Glutamatergic neuron (in vitro differentiated cells): Measurements from ENCODE around the gene APOC4. TPM values are rescaled to one million over a fixed set of nuclear protein-coding genes. Genes with fewer than 3 reads are reported as not detected.

Experiments used
- DNase-seq: peaks from one replicate; pipeline ENCODE4 v3.0.0; 2022
- H3K27ac Mint-ChIP-seq: one replicate; pipeline ENCODE4 v1.8.0; 2020; ENCODE audit warnings: mild to moderate bottlenecking, mixed read lengths, inconsistent platforms; ENCODE audit not compliant: unreplicated experiment
- H3K27me3 Mint-ChIP-seq: one replicate; pipeline ENCODE4 v1.8.0; 2020; ENCODE audit warnings: mild to moderate bottlenecking, moderate library complexity, mixed read lengths, inconsistent platforms; ENCODE audit not compliant: unreplicated experiment
- H3K36me3 Mint-ChIP-seq: one replicate; pipeline ENCODE4 v1.8.0; 2020; ENCODE audit warnings: mild to moderate bottlenecking, mixed read lengths, inconsistent platforms; ENCODE audit not compliant: unreplicated experiment
- H3K4me1 Mint-ChIP-seq: one replicate; pipeline ENCODE4 v1.8.0; 2020; ENCODE audit warnings: mild to moderate bottlenecking, low read depth, mixed read lengths, inconsistent platforms; ENCODE audit not compliant: unreplicated experiment
- H3K4me3 Mint-ChIP-seq: one replicate; pipeline ENCODE4 v1.8.0; 2020; ENCODE audit warnings: mild to moderate bottlenecking, mixed read lengths, inconsistent platforms; ENCODE audit not compliant: unreplicated experiment
- H3K9me3 Mint-ChIP-seq: one replicate; pipeline ENCODE4 v1.8.0; 2020; ENCODE audit warnings: mild to moderate bottlenecking, moderate library complexity, mixed read lengths, inconsistent platforms; ENCODE audit not compliant: unreplicated experiment
- total RNA-seq: library from RNA; stranded (reverse); fragmentation: NEBNext Ultra II Directional; extraction: Animal tissue kit (Norgen Biotek cat#: 25700); gene quantifications from one replicate; pipeline ENCODE4 v1.2.1, GENCODE V29; 2021; ENCODE audit not compliant: unreplicated experiment
- TF ChIP-seq, protein P1 (sequence below): fragments of 200-600 bp; sonication (generic); IDR thresholded peaks from one replicate; pipeline ENCODE4 v1.5.0; 2021; ENCODE audit not compliant: partially characterized antibody, unreplicated experiment

APOC4 gene
- total RNA-seq, 1 donor from 2014 or later: not detected

DNA sequence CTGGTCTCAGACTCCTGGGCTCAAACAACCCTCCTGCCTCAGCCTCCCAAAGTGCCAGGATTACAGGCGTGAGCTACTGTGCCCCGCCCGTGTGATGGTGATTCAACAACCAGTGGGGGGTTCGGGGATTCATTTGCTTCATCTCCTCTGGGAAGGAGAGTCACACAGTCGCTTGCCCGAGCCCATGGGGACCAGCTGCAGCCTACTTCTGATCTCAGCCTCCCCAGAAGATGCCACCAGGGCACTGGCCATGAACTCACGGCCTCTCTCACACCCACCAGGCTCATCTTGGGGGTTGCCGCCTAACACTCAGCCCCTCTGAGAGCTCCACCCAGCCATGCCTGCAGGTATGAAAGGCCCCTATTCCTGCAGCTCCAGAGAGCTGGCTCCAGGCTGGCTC is 44.2 kb upstream of the APOC4 start:
- TF ChIP-seq, protein P1, sequence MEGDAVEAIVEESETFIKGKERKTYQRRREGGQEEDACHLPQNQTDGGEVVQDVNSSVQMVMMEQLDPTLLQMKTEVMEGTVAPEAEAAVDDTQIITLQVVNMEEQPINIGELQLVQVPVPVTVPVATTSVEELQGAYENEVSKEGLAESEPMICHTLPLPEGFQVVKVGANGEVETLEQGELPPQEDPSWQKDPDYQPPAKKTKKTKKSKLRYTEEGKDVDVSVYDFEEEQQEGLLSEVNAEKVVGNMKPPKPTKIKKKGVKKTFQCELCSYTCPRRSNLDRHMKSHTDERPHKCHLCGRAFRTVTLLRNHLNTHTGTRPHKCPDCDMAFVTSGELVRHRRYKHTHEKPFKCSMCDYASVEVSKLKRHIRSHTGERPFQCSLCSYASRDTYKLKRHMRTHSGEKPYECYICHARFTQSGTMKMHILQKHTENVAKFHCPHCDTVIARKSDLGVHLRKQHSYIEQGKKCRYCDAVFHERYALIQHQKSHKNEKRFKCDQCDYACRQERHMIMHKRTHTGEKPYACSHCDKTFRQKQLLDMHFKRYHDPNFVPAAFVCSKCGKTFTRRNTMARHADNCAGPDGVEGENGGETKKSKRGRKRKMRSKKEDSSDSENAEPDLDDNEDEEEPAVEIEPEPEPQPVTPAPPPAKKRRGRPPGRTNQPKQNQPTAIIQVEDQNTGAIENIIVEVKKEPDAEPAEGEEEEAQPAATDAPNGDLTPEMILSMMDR: no peak
- peaks cover 4% of the 10 kb centered on the region for H3K9me3 Mint-ChIP-seq
- H3K36me3 Mint-ChIP-seq: no peaks in the 10 kb centered on the region
- H3K4me1 Mint-ChIP-seq: no peaks in the 10 kb centered on the region
- no peak for DNase-seq
- peaks cover 6% of the 10 kb centered on the region for H3K27me3 Mint-ChIP-seq
- H3K4me3 Mint-ChIP-seq: no peak overlapping the region
- no peak overlapping the region for H3K27ac Mint-ChIP-seq

DNA sequence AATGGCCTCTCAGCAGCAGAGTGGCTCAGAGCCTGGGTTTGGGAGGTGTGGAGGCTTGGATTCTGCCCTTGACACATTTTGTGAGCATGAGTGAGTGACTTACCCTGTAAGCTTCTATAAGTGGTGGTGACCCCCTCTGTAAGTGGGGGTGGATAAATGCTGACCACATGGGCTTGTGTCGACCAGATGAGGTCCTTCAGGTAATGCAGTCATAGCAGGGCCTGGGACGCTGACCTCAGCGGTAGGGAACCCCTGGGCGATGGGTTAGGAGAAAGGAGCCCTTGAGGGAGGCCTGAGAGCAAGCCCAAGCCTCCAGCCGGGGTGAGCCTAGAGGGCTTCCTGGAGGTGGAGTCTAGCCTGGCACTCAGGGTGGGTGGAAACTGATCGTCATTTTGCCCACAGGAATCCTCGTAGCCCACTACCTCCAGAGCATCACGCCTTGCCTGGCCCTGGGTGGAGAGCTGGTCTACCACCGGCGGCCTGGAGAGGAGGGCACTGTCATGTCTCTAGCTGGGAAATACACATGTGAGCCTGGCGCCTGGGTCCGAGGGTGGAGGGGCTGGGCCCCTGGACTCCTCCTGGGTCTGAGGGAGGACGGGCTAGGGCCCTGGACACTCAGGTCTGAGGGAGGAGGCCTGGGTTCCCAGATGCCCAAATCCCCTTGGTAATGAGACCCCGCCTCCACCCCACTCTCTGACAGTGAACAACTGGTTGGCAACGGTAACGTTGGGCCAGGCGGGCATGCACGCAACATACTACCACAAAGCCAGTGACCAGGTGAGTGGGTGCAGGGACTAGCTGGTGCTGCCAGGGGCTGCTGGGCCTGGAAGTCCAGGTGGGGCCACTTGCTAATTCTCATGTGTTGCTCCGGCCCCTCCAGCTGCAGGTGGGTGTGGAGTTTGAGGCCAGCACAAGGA is 41.5 kb upstream of the APOC4 start:
- Mint-ChIP-seq H3K4me3 (no peak overlapping the region), H3K36me3 (no peaks in the 10 kb centered on the region), H3K4me1 (no peaks in the 10 kb centered on the region), H3K27ac (no peak overlapping the region), H3K27me3 (peaks cover 7% of the 10 kb centered on the region), H3K9me3 (peaks cover 2% of the 10 kb centered on the region)
- TF ChIP-seq, protein P1: no peak
- no peak for DNase-seq

DNA sequence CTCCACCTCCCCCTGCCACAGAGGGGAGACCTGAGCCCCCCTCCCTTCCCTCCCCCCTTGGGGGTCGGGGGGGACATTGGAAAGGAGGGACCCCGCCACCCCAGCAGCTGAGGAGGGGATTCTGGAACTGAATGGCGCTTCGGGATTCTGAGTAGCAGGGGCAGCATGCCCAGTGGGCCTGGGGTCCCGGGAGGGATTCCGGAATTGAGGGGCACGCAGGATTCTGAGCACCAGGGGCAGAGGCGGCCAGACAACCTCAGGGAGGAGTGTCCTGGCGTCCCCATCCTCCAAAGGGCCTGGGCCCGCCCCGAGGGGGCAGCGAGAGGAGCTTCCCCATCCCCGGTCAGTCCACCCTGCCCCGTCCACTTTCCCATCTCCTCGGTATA is 38.8 kb upstream of the APOC4 start:
- H3K4me3 Mint-ChIP-seq: no peak overlapping the region
- no peaks in the 10 kb centered on the region for H3K36me3 Mint-ChIP-seq
- no peaks in the 10 kb centered on the region for H3K4me1 Mint-ChIP-seq
- no peak overlapping the region for H3K27ac Mint-ChIP-seq
- H3K27me3 Mint-ChIP-seq: peaks cover 6% of the 10 kb centered on the region
- DNase-seq: no peak
- peaks cover 2% of the 10 kb centered on the region for H3K9me3 Mint-ChIP-seq
- TF ChIP-seq, protein P1: no peak

DNA sequence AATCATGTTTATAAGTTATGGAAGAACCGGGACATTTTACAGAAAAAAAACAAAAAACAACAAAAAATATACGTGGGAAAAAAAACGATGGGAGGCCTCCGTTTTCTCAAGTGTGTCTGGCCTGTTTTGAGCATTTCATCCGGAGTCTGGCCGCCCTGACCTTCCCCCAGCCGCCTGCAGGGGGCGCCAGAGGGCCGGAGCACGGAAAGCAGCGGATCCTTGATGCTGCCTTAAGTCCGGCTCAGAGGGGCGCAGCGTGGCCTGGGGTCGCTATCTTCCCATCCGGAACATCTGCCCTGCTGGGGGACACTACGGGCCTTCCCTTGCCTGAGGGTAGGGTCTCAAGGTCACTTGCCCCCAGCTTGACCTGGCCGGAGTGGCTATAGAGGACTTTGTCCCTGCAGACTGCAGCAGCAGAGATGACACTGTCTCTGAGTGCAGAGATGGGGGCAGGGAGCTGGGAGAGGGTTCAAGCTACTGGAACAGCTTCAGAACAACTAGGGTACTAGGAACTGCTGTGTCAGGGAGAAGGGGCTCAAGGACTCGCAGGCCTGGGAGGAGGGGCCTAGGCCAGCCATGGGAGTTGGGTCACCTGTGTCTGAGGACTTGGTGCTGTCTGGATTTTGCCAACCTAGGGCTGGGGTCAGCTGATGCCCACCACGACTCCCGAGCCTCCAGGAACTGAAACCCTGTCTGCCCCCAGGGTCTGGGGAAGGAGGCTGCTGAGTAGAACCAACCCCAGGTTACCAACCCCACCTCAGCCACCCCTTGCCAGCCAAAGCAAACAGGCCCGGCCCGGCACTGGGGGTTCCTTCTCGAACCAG is 38.2 kb upstream of the APOC4 start:
- no peaks in the 10 kb centered on the region for H3K36me3 Mint-ChIP-seq
- DNase-seq: peak; percentile 92
- H3K4me1 Mint-ChIP-seq: no peaks in the 10 kb centered on the region
- H3K9me3 Mint-ChIP-seq: peaks cover 2% of the 10 kb centered on the region
- no peak overlapping the region for H3K27ac Mint-ChIP-seq
- H3K27me3 Mint-ChIP-seq: peaks cover 6% of the 10 kb centered on the region
- H3K4me3 Mint-ChIP-seq: no peak overlapping the region
- TF ChIP-seq, protein P1: peak; percentile 100
